GM18867 (cell line): Measurements from ENCODE around the gene LRRC4.

Source experiments
- ATAC-seq: cut with Tn5 transposase; IDR thresholded peaks from one replicate; pipeline ENCODE4 v1.9.1; 2021; ENCODE audit warnings: mild to moderate bottlenecking, moderate library complexity; ENCODE audit not compliant: unreplicated experiment

The LRRC4 gene

GRCh38 chr7:128008141-128008540 is 23.1 kb downstream of the LRRC4 start:
- no peak for ATAC-seq

GRCh38 chr7:128007303-128007680 is 23.9 kb downstream of the LRRC4 start:
- ATAC-seq = no peak

- ATAC-seq = no peak
These were observed 24.5 kb downstream of the LRRC4 start for GRCh38 chr7:128006550-128007302.

- ATAC-seq = no peak
These were observed 25.5 kb downstream of the LRRC4 start for GRCh38 chr7:128005759-128006159.

GRCh38 chr7:128005117-128005516 is 26.1 kb downstream of the LRRC4 start:
- no peak for ATAC-seq

GRCh38 chr7:128004623-128005022 is 26.6 kb downstream of the LRRC4 start:
- ATAC-seq = no peak

GRCh38 chr7:128003787-128004186 is 27.4 kb downstream of the LRRC4 start:
- ATAC-seq = no peak

GRCh38 chr7:128003167-128003566 is 28.1 kb downstream of the LRRC4 start:
- ATAC-seq = peak; percentile 54

GRCh38 chr7:128000854-128001265 is 30.4 kb downstream of the LRRC4 start:
- peak; percentile 58 for ATAC-seq

- ATAC-seq = no peak
These were observed 31.2 kb downstream of the LRRC4 start for GRCh38 chr7:128000048-128000447.

- ATAC-seq = no peak
These were observed 32.6 kb downstream of the LRRC4 start for GRCh38 chr7:127998671-127999070.

GRCh38 chr7:127997226-127997922 is 33.9 kb downstream of the LRRC4 start:
- no peak for ATAC-seq

- no peak for ATAC-seq
These were observed 34.8 kb downstream of the LRRC4 start for GRCh38 chr7:127996253-127997071.

GRCh38 chr7:127995881-127996215 is 35.4 kb downstream of the LRRC4 start:
- no peak for ATAC-seq

GRCh38 chr7:127995156-127995880 is 35.9 kb downstream of the LRRC4 start:
- no peak for ATAC-seq

- no peak for ATAC-seq
These were observed 37.2 kb downstream of the LRRC4 start for GRCh38 chr7:127993987-127994386.

GRCh38 chr7:127993317-127993716 is 37.9 kb downstream of the LRRC4 start:
- no peak for ATAC-seq

- no peak for ATAC-seq
These were observed 42.5 kb downstream of the LRRC4 start for GRCh38 chr7:127988751-127989150.

- ATAC-seq = no peak
These were observed 44.4 kb downstream of the LRRC4 start for GRCh38 chr7:127986581-127987521.

GRCh38 chr7:127983804-127984332 is 47.4 kb downstream of the LRRC4 start:
- ATAC-seq = no peak
